GM21619 (cell line): ENCODE data around the gene DIRAS1.
"Not testable (repeated sequence)": the region's sequence is repeated elsewhere in the genome, so short reads cannot be mapped to it uniquely, and the experiment has no call there.

Experiments
- ATAC-seq: cut with Tn5 transposase; IDR thresholded peaks from one replicate; pipeline ENCODE4 v1.9.1; 2021; ENCODE audit not compliant: unreplicated experiment

DIRAS1 gene

DNA sequence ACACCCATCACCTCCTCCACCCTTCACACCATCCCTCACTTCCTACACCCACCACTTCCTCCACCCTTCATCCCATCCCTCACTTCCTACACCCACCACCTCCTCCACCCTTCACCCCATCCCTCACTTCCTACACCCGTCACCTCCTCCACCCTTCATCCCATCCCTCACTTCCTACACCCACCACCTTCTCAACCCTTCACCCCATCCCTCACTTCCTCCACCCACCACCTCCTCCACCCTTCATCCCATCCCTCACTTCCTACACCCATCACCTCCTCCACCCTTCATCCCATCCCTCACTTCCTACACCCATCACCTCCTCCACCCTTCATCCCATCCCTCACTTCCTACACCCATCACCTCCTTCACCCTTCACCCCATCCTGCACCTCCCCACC is 7.1 kb downstream of the DIRAS1 start:
- not testable (repeated sequence) for ATAC-seq

DNA sequence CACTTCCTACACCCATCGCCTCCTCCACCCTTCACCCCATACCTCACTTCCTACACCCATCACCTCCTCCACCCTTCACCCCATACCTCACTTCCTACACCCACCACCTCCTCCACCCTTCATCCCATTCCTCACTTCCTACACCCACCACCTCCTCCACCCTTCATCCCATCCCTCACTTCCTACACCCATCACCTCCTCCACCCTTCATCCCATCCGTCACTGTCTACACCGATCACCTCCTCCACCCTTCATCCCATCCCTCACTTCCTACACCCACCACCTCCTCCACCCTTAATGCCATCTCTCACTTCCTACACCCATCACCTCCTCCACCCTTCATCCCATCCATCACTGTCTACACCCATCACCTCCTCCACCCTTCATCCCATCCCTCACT is 8.0 kb downstream of the DIRAS1 start:
- ATAC-seq = not testable (repeated sequence)

DNA sequence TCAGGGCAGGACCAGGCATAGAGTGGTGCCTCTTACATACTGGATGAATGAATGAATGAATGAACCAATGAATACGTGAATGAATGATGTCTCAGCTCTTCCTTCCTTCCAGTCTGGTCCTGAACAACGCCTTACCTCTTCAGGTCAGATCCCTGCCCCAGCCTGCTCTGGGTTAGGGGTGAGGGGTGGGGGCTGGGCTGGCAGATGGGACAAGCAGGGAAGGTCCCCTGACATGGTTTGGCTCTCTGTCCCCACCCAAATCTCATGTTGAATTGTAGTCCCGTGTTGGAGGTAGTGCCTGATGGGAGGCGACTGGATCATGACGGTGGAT is 9.3 kb downstream of the DIRAS1 start:
- no peak for ATAC-seq

DNA sequence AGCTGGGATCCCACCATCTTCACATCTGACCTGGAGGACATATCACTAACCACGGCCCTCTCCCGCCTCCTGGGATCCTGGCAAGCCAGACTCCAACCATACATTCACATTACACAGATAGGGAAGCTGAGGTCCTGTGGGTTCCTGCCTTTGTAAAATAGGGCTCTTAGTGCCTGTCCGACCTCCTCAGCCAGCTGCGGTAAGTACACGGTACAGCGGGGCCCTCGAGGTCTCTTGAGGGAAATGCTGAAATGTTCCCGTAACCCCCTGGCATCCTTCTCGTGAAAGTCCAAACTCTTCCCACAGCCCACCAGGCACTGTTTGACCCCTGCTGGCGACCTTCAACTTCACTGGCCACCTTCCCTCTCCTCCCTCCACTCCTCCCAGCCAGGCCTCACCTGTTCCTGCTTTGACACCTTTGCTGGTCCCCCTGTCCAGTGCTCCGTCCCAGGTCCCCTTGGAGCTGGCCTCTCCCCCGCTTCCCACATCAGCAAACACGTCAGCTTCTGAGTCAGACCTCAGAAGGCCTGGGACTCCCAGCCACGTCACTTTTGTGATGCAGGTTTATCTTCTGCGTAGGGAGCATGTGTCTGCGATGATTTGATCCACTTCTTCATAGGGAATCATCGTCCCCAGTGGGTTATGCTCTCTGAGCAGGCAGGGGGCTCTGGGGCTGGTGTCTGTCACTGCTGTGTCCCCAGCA is 9.8 kb downstream of the DIRAS1 start:
- no peak for ATAC-seq

DNA sequence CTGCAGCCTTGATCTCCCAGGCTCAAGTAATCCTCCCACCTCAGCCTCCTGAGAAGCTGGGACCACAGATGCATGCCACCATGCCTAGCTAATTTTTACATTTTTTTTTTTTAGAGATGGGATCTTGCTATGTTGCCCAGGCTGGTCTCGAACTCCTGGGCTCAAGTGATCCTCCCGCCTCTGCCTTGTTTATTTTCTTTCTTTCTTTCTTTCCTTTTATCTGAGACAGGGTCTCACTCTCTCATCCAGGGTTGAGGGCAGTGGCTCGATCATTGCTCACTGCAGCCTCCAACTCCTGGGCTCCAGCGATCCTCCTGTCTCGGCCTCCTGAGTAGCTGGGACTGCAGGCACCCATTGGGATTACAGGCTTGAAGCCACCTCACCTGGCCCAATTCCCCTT is 14.9 kb downstream of the DIRAS1 start:
- ATAC-seq = no peak

DNA sequence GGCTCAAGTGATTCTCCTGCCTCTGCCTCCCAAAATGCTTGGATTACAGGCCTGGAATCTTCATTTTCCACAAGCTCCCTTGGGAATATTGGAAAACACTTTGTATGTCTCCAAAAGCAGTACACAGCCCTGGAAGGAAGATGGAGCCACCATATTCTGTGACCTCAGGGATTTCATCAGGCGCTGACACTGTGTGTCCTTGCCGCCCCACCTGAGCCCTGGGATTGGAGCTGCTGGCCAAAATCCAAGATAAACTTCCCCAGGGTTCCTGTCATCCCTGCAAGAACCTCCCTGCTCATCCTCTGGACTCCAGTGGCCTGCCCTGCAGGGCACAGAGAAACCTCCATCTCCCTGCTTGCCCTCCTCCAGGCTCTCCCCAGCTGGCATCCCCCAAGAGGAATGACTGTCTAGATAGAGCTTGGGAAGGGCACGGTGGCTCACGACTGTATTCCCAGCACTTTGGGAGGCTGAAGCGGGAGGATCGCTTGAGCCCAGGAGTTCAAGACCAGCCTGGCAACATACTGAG is 17.4 kb downstream of the DIRAS1 start:
- ATAC-seq = no peak

DNA sequence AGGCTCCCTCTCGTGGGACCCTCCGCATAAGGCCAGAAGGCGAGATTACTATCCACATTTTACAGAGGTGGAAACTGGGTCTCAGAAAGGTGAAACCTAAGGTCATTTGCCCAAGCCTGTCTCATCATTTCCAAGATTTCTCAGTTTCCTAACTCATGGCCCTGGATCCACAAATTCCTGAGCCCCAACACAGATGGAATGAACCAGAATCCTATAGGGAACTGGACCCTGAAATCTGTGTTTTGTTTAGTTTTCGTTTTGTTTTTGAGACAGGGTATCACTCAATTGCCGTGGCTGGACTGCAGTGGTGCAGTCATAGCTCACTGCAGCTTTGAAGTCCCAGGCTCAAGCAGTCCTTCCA is 18.1 kb downstream of the DIRAS1 start:
- ATAC-seq = no peak

DNA sequence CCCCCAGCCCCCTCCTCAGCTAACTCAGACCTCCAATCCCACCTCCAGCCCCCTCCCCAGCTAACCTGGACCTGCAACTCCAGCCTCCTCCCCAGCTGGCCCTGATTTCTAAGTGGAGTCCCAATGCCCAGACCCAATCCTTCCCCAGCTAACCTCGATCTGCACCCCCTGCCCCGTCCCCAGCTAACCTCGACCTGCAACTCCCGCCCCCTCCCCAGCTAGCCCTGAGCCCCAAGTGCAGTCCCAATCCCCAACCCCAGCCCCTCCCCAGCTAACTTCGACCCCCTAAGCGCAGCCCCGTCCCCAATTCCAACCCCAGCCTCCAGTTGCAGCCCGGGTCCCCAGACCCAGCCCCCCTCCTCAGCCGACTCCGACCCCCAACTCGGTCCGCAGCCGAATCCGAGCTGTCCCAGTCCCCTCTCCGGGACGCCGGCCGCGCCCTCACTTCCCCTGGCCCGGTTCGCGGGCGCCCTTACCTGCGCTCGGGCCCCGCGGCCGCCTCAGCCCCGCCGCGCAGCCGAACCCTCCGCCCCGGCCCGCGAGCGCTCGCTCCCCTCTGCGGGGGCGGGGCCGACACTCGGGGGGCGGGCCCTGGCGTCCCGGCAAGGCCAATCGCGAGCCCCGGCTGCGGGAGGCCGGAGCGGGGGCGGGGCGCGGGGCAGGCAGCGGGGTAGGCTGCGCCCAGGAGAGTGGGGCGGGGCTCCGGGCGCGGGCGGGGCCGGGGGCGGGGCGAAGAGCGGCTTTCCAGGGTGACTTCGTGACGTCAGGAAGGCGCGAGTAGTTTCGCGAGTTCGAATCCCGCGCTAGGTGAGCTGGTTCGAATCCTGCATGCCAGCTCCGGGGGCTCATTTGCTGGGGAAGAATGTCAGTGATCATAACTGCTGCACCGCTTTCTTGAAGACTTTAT is 18.7 kb downstream of the DIRAS1 start, which contains the start of gene GNG7:
Gene GNG7 (minus strand): TSS at position 525 of the 907 bp plus-strand sequence. CDS start 182,006 bp downstream, outside the sequence.
- ATAC-seq = peak; percentile 66

DNA sequence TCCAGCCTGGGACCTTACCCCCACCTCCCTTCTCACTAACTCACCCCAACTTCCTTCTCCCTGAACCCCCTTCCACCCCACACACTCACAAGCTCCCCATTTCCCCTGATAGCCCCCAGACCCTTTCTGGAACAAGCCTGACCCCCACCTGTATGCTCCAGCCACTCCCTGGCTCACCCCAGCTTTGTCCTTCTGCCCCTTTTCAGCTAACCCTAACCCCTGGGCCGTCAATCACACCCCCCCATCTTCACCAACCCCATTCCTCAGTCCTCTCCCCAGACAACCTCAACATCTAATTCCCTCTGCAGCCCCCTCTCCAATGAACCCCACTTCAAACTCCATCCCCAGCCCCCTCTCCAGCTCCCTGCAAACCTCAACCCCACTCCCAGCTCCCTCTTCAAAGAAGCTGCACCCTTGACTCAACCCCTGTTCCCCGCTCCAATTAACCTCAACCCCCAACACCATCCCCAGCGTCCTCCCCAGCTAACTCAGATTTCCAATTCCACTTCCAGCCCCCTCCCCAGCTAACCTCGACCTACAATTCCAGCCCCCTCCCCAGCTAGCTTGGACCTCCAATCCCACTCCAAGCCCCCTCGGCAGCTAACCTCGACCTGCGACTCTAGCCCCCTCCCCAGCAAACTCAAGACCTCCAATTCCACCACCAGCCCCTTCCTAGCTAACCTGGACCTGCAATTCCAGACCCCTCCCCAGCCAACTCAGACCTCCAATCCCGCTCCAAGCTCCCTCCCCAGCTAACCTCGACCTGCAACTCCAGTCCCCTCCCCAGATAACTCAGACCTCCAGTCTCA is 19.6 kb downstream of the DIRAS1 start:
- ATAC-seq = no peak

DNA sequence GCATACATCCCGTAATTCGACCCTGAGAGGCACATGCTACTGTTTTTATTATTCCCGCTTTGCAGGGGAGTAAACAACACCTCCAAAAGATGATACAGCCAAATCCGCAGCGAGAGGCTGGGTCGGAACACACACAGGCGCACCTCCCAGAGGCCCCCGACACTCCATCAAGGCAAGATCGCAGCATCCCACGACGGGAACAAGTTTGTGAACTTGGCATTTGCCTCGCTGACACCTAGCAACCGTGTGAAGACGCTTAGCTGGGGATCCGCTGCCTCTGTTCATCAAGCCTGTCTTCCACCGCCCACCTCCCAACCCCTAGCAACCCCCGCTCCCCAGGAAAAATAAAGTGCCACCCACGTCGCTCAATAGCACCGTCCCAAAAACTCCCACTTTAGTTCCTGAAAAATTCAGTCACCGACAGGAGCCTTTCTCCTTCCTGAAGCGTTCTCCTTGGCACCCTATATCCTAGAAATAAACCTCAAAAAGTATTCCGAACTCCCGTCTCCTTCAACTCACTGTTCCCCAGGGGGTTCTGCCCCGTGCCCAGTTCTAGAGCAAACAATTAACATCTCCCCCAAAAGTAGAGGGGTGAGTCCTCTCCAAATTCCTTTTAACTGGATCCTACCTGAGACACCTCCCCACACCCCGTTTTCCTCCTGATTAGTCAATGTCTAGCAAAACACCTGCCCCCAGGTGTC is 20.4 kb downstream of the DIRAS1 start:
- no peak for ATAC-seq

DNA sequence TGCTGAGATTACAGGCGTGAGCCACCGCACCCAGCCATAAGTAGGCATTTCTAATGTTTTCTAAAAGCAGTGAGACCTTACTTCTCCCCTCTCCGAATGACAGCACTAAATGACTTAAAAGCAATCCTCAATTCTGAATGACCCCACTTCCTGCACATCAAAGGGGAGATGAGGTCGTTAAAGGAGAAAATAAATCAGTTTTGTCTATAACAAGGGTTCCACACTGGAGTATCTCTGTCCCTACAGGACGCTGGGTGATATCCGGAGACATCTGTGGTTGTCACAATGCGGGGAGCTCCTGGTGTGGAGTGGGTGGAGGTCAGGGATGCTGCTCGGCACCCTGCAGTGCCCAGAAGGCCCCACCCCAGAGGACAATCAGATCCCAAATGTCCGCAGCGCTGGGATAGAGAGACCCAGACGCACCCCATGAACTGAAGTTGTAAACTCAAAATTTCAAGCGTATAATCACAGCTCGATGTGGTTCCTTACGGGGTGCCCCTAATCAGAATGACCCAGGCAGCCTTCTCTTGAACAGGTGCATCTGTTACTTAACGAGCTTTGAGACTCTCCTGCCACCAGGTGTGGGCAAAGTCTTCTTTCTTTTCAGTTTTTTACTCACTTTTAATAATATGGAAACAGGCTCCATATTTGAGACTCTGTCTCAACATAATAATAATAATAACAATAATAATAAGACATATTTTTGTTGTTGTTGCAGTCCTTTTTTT is 21.6 kb downstream of the DIRAS1 start:
- ATAC-seq = no peak

DNA sequence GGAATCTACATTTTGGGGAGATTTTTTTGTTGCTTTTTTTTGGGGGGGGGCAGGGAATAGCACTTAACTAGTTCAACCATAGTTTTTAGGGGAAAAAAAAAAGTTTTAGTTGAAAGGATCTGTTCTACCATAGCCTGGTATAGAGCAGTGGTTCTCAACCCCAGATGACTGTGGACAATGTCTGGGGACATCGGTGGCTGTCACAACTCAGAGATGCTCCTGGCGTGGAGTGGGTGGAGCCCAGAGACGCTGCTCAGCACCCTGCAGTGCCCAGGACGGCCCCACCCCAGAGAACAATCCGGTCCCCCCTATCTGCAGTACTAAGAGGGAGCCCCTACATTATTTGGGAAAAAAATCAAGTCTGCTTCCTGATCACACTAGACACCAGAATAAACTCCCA is 27.0 kb downstream of the DIRAS1 start:
- ATAC-seq = no peak

DNA sequence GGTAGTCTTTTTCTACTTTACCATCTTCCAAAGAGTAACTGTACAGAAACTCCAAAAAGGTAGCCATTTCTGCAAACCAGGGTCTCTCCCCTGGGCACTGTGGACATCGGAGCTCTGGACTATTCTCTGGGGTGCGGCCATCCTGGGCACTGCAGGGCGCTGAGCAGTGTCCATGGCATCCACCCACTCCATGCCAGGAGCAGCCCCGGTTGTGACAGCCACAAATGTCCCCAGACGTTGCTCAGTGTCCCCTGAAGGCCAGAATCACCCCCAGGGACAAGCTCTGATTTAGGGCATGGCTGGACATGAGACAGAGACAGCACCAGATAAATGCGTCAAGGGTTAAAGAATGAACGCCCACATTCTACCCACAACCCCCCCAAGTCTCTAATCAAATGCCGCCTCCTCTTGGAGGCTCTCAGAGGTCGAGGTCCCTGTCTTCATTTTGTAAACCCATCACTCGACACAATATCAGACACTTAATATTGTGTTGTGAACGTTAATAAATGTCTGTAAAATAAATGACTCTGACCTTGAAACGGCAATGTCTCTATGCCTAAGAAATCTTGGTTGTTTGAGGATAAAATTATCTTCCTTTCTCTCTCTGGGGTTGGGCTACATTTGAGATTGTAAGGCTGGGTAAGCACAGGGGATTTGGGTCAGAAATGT is 27.5 kb downstream of the DIRAS1 start:
- no peak for ATAC-seq

DNA sequence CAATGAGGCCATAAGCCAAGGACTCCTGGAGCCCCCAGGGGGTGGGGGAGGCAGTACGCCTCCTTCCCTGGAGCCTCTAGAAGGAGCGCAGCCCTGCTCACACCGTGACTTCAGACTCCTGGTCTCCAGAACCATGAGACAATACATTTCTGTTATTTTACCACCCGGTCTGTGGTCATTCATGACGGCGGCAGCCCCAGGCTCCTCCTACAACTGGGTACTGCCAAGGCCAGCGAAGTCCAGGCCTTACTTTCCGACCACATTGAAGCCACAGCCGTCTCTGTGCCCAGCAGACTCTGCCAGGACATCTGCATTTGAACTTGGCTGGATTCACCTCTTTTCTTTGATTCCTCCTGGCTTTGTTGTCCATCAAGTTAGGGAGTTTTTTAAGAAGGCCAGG is 29.2 kb downstream of the DIRAS1 start:
- no peak for ATAC-seq

DNA sequence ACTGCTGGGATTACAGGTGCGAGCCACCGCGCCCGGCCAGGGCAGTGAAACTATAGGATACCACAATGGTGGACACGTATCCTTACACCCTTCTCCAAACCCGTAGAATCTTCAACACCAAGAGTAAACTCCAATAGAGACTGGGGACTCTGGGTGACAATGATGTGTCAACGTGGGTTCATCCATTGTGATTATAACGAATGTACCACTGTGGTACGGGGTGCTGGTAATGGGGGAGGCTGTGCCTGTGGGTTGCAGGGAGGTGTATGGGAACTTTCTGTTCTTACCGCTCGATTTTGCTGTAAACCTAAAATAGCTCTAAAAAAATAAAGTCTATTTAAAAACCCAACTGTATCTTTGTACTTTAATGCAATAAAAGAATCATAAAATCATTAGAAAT is 30.3 kb downstream of the DIRAS1 start:
- no peak for ATAC-seq

DNA sequence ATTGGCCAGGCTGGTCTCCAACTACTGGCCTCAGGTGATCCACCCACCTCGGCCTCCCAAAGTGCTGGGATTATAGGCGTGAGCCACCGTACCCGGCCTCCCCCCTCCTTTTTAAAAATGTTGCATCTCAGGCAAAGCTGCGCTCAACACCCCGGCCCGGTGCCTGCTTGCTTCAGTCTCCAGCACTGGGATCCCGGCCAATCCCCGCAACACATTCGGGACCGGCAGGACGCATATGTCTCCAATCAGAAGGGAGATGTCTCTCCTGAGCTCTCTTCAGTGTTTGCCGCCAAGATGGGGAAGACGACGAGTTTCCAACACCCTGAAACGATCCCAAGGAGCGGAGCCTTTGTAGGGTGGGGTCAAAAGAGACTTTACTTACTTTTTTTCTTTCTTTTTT is 34.8 kb downstream of the DIRAS1 start:
- no peak for ATAC-seq

DNA sequence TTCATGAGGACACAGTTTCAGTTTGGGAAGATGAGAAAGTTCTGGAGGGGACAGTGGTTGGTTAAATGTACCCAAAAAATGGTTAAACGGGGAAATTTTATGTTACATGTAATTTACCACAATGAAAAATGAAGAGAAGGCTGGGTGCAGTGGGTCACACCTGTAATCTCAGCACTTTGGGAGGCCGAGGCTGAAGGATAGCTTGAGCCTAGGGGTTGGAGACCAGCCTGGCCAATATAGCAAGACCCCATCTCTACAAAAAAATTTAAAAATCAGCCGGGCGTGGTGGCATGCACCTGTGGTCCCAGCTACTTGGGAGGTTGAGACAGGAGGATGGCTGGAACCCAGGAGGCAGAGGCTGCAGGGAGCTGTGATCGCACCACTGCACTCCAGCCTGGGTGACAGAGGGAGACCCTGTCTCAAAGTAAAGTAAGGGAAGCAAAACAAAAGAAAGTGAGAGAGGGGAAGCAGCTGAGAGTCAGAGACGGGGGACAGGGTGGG is 35.9 kb downstream of the DIRAS1 start:
- ATAC-seq = no peak

DNA sequence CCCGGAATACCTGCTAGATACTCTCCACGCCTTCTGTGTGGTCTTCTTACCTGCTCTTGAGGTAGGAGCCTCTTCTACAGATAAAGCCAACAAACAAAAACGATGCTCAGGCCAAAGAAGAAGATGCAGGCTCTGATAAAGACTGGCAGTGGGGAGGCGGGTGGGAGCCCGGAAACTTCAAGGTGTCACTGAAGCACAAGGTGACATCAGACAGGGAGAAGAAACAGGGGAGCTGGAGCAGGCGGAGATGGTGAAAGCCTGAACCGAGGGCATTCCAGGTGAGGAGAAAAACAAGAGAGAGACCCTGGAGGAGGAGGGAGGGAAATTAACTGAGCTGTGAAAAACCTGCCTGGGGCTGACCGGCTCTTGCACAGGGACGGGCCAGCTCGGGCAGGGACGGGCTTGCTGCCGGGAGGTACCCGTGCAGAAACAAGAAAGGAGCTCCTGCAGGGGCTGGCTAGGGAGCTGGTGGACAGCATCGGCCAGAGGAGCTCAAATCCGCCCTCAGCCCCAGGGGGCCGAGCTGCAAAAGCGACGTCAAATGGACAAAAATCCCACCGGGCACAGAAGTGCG is 37.7 kb downstream of the DIRAS1 start:
- ATAC-seq = no peak

DNA sequence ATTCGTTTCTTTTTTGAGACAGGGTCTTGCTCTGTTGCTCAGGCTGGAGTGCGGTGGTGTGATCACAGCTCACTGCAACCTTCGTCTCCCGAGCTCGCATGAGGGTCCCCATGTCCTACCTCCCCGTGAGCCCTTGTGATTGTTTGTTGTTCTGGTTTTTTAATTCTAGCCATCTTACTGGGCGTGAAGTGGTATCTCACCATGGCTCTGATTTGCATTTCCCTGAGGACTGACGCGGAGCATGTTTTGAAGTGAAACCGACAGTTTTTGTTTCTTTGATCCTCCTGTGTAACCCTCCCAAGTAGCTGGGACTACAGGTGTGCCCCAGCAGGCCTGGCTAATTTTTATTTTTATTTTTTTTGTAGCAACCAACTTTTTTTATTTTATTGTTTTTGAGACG is 40.4 kb downstream of the DIRAS1 start:
- no peak for ATAC-seq
